Erythroblast (primary cell): ENCODE measurements around the gene ZNF888.

ENCODE experiments used
- GATA1 ChIP-seq: IDR thresholded peaks from 2 replicates; pipeline ENCODE4 v1.6.1; 2011; ENCODE audit warnings: low read depth, mild to moderate bottlenecking, control low read depth, low read length, moderate library complexity
- POLR2A ChIP-seq: IDR thresholded peaks from 2 replicates; pipeline ENCODE4 v1.6.1; 2011; ENCODE audit warnings: mild to moderate bottlenecking, low read length

GRCh38 chr19:52962394-52963246 lies 39.4 kb upstream of the ZNF888 start, which contains the start of gene ZNF816:
- peak; percentile 69 for TF ChIP-seq POLR2A
- TF ChIP-seq GATA1: no peak
